Sigmoid colon (tissue), 3 donors: ENCODE measurements around the gene NPAP1.

Experiments used
- POLR2A ChIP-seq, 2 donors: fragments of 450-650 bp; IDR thresholded peaks; one replicate each; pipeline ENCODE4 v1.6.1; 2016; ENCODE audit warnings: antibody characterized with exemption in 2 of 2, mild to moderate bottlenecking in 2 of 2, moderate library complexity in 2 of 2
- TF ChIP-seq, protein P1 (sequence below), 4 experiments: fragments of 450-650 bp in 3 of 4; fragments of 200-600 bp in 1 of 4; IDR thresholded peaks; one replicate each; pipeline ENCODE4 v1.5.1; 2016 to 2019; ENCODE audit warnings: antibody characterized with exemption in 4 of 4, mild to moderate bottlenecking in 3 of 4, moderate library complexity in 2 of 4

DNA sequence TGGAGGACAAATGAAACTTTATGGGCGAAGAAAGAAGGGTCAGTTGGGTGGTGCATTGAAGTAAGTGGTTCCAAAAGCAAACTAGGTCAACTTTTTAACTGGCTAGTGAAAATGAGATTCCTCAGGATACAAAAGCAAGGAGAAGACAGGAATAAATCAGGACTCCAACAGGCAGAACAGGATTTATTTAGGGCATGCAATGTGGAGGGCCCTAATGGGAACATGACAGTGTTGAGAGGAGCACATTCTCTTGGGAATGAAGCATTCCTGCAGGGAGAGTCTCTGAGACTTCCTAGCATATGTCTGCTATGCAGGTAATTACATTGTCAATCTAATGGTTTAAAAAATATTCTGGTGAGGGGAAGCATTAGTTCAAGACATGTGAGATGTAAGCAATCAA, 8.7 kb downstream of the NPAP1 start:
- no peak for TF ChIP-seq POLR2A (IDR thresholded peaks at IDR 0.05)
- TF ChIP-seq, protein P1, sequence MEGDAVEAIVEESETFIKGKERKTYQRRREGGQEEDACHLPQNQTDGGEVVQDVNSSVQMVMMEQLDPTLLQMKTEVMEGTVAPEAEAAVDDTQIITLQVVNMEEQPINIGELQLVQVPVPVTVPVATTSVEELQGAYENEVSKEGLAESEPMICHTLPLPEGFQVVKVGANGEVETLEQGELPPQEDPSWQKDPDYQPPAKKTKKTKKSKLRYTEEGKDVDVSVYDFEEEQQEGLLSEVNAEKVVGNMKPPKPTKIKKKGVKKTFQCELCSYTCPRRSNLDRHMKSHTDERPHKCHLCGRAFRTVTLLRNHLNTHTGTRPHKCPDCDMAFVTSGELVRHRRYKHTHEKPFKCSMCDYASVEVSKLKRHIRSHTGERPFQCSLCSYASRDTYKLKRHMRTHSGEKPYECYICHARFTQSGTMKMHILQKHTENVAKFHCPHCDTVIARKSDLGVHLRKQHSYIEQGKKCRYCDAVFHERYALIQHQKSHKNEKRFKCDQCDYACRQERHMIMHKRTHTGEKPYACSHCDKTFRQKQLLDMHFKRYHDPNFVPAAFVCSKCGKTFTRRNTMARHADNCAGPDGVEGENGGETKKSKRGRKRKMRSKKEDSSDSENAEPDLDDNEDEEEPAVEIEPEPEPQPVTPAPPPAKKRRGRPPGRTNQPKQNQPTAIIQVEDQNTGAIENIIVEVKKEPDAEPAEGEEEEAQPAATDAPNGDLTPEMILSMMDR (IDR thresholded peaks at IDR 0.05) = no peak
